ENCODE data around the gene TBC1D21.

DNA sequence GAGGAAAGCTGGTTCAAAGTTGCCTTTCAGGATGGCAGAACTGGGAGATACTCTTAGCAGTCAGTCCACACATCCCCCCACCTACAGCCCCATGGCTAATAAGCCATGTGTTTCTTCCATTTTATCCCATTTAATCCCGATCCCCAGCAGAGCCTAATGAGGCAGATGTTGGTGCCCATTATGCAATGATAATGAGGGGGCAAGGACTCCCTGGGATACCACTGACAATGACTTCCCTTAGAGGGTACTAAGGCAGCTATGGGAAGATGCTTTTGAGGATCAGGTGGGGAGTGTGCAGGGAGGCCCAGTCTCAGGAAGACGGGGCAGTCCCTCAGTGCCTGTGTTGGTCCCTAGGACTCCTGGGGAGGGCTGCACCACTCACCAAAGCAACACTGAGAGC, 43.8 kb upstream of the TBC1D21 start:
- TF ChIP-seq, protein P1, sequence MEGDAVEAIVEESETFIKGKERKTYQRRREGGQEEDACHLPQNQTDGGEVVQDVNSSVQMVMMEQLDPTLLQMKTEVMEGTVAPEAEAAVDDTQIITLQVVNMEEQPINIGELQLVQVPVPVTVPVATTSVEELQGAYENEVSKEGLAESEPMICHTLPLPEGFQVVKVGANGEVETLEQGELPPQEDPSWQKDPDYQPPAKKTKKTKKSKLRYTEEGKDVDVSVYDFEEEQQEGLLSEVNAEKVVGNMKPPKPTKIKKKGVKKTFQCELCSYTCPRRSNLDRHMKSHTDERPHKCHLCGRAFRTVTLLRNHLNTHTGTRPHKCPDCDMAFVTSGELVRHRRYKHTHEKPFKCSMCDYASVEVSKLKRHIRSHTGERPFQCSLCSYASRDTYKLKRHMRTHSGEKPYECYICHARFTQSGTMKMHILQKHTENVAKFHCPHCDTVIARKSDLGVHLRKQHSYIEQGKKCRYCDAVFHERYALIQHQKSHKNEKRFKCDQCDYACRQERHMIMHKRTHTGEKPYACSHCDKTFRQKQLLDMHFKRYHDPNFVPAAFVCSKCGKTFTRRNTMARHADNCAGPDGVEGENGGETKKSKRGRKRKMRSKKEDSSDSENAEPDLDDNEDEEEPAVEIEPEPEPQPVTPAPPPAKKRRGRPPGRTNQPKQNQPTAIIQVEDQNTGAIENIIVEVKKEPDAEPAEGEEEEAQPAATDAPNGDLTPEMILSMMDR (IDR thresholded peaks at IDR 0.05) = no peak
- TF ChIP-seq POLR2A (IDR thresholded peaks at IDR 0.05) = no peak
